CD4-positive, alpha-beta T cell treated with Interleukin-4 for 4 hours (primary cell): ENCODE data around the gene SPOCK2.

ENCODE experiments used
- DNase-seq: peaks from one replicate; pipeline ENCODE4 v3.0.0-alpha.2; 2020

SPOCK2 gene

GRCh38 chr10:72107325-72108003 is 19.1 kb upstream of the SPOCK2 start:
- peak; percentile 60 for DNase-seq

- no peak for DNase-seq
Observed at GRCh38 chr10:72106896-72107295, 18.5 kb upstream of the SPOCK2 start.

- DNase-seq: no peak
Observed at GRCh38 chr10:72106154-72106849, 18.0 kb upstream of the SPOCK2 start.

- DNase-seq: no peak
Observed at GRCh38 chr10:72105710-72106109, 17.4 kb upstream of the SPOCK2 start.

GRCh38 chr10:72105098-72105475 is 16.7 kb upstream of the SPOCK2 start:
- DNase-seq: no peak

- no peak for DNase-seq
Observed at GRCh38 chr10:72104472-72105097, 16.2 kb upstream of the SPOCK2 start.

GRCh38 chr10:72099600-72099921 is 11.2 kb upstream of the SPOCK2 start:
- DNase-seq: no peak

GRCh38 chr10:72098836-72099599 is 10.7 kb upstream of the SPOCK2 start:
- DNase-seq: no peak

GRCh38 chr10:72098301-72098835 is 10.0 kb upstream of the SPOCK2 start:
- DNase-seq: no peak

GRCh38 chr10:72097448-72098300 is 9.3 kb upstream of the SPOCK2 start:
- DNase-seq: no peak

GRCh38 chr10:72096115-72097000 is 8.0 kb upstream of the SPOCK2 start:
- DNase-seq: no peak

- DNase-seq: no peak
Observed at GRCh38 chr10:72095195-72095594, 6.8 kb upstream of the SPOCK2 start.

GRCh38 chr10:72094574-72094973 is 6.2 kb upstream of the SPOCK2 start:
- no peak for DNase-seq

- no peak for DNase-seq
Observed at GRCh38 chr10:72093450-72093849, 5.1 kb upstream of the SPOCK2 start.

GRCh38 chr10:72092987-72093386 is 4.6 kb upstream of the SPOCK2 start:
- no peak for DNase-seq

- no peak for DNase-seq
Observed at GRCh38 chr10:72092171-72092924, 4.0 kb upstream of the SPOCK2 start.

GRCh38 chr10:72090326-72090725 is 2.0 kb upstream of the SPOCK2 start:
- DNase-seq: no peak

GRCh38 chr10:72089618-72090017 is 1.3 kb upstream of the SPOCK2 start:
- peak; percentile 38 for DNase-seq

GRCh38 chr10:72088889-72089575 is 681 bp upstream of the SPOCK2 start:
- DNase-seq: peak; percentile 39
